GM13976 (cell line): ENCODE measurements around the gene SNX15.
"Not testable (repeated sequence)": the region's sequence is repeated elsewhere in the genome, so short reads cannot be mapped to it uniquely, and the experiment has no call there.

ENCODE experiments used
- DNase-seq: peaks from one replicate; pipeline ENCODE4 v3.0.0; 2012; ENCODE audit warnings: low spot score
- in situ Hi-C: fragments of 300-500 bp; cut with MboI; formaldehyde crosslinking; loops from one replicate; pipeline ENCODE4 v1.12.0; 2022; ENCODE audit warnings: low sequenced_read_pairs, mixed read lengths, inconsistent platforms; ENCODE audit not compliant: unreplicated experiment
- TF ChIP-seq, protein P1 (sequence below): IDR thresholded peaks from 2 replicates; pipeline ENCODE4 v1.5.1; 2012; ENCODE audit warnings: borderline replicate concordance, mild to moderate bottlenecking; ENCODE audit not compliant: insufficient read depth; ENCODE audit errors: extremely low read depth, missing control alignments, control extremely low read depth

Gene SNX15

DNA sequence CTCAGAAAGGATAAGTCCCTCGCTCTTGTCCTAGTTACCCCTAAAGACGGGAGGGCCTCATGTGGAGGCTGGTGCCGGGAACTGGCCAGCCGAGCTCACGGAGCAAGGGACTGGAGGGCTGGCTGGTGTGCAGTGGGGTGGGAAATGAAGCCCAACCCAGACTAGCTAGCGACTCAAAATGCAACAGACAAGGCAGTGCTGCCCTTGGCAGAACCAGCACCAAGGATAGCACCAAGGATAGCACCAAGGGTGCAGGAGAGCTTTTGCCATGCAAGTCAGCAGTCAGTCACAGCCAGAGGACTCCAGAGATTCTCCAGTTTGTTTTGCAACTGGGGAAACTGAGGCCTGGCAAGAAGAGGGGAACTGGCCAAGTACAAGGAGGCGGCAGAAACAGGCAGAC, 24.0 kb upstream of the SNX15 start:
- DNase-seq, result no peak
- TF ChIP-seq, protein P1, sequence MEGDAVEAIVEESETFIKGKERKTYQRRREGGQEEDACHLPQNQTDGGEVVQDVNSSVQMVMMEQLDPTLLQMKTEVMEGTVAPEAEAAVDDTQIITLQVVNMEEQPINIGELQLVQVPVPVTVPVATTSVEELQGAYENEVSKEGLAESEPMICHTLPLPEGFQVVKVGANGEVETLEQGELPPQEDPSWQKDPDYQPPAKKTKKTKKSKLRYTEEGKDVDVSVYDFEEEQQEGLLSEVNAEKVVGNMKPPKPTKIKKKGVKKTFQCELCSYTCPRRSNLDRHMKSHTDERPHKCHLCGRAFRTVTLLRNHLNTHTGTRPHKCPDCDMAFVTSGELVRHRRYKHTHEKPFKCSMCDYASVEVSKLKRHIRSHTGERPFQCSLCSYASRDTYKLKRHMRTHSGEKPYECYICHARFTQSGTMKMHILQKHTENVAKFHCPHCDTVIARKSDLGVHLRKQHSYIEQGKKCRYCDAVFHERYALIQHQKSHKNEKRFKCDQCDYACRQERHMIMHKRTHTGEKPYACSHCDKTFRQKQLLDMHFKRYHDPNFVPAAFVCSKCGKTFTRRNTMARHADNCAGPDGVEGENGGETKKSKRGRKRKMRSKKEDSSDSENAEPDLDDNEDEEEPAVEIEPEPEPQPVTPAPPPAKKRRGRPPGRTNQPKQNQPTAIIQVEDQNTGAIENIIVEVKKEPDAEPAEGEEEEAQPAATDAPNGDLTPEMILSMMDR, result no peak
- in situ Hi-C loops, result no loop called here

DNA sequence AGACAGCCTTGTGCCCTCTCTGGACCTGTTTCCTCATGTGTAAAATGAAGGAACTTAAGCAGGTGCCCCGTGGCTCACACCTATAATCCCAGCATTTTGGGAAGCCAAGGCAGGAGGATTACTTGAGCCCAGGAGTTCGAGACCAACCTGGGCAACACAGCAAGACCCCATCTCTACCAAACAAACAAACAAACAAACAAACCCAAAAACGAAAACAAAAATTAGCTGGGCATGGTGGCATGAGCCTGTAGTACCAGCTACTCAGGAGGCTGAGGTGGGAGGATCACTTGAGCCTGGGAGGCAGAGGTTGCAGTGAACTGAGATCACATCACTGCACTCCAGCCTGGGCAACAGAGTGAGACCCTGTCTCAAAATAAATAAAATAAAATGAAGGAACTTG, 23.3 kb upstream of the SNX15 start:
- DNase-seq, in situ Hi-C loops: not testable (repeated sequence)

DNA sequence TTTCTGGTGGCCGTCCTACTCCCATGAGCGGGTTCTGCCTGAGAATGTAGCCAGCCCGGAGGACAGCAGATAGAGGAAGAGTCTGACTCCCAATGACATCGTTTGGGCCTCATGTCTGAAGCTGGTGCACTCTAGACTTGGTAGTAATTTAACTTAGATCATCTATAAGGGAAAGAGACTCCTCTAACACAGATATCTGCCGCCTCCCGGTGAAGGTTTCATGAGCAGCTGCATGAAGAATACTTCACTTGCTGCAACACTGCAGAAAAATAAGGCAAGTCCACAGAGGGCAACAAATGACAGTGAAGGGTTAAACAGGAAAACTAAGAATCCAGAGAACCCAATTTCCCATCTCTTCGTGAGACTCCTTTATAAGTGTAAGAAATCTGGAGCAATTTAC, 19.2 kb upstream of the SNX15 start:
- in situ Hi-C loops, result no loop called here
- TF ChIP-seq, protein P1, result no peak
- no peak for DNase-seq

DNA sequence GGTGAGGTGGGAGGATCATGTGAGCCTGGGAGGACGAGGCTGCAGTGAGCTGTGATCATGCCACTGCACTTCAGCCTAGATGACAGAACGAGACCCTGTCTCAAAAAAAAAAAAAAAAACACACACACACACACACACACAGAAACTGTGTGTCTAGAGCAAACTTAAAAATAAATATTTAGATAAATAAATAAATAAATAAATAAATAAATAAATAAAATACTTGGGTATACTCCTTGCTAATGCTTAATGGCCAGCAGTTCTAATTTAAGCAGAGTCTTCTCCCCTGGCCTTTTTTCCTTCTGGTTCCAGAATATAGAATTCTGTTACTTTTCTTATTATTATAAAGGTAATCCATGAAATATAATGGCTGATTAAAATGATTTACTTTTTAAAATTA, 18.4 kb upstream of the SNX15 start:
- TF ChIP-seq, protein P1, result no peak
- in situ Hi-C loops, result no loop called here
- DNase-seq, result no peak

DNA sequence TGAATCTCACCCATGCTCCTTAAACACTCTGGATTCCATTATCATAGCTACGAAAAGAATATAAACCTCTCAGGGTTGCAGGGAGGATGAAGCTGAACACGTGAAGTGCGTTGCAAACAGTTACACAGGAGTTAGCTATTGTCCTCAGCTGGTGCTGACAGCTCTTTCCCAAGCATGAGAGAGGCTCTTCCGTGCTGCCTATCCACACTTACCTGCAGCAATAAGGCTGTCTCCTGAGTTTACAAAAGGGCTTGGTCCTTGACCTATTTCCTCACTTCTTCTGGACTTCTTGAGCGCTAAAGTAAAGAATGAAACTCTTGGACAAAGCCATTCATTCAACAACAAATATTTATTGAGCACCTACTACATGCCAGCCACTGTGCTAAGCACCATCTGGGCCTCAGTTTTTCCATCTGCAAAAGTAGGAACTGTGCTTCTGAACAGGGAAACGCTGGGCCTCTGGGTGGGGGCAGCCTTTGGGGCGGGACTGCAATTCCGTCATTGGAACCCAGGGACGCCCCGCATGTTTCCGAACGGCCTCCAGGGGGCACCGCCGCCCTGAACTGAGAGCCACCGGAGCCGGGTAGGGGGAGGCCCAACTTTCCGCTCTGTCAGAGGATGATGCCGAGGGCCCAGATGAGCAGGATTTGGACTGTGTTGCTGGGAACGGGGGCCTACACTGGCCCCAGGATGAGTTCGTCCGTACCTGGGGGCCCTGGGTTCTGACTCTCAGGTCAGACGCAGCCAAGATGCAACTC, 13.9 kb upstream of the SNX15 start:
- TF ChIP-seq, protein P1, result peak; percentile 88
- DNase-seq, result peak; percentile 95
- in situ Hi-C loops, result no loop called here

DNA sequence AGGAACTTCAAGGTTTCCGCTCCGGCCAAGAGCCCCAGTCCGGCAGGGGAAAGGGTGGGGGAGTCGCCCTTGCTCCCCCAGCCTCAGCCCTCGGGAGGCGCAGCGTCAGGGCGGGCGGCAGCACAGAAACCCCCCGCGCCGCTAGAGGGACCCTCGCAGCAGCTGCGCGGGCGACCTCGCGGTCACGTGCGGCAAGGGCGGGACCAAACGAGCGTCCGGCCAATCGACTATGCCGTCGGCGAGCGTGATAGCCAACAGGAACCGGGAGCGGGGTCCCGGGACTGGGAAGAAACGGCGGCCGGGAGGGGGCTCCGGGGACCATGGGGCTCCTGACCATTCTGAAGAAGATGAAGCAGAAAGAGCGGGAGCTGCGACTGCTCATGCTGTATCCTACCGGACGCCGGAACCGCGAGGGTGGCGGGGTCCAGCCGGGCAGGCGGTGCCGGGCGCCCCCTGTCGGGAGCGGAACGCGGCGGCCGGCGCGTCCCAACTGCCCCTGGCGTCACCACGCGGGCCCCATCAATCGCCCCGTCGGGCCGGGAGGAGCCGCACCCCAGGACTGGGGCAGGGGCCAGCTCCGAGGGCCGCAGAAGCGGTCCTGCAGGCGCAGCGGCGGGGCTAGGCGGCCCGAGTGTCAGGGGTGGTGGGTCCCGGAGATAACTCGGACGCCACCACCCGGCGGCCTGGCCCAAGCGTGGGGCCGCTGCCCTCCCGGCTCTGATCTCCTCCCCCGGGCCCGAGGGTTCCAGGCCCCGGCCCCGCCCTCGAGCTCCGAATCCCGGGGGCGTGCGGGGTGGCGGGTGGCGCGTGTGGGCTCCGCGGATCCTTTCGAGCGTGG, 13.1 kb upstream of the SNX15 start, which contains the start of gene ARL2:
TSS of gene ARL2 (plus strand) at position 273 of the 838 bp plus-strand sequence. CDS start at position 321, 48 bp downstream.
- in situ Hi-C loops, result no loop called here
- peak; percentile 95 for DNase-seq
- TF ChIP-seq, protein P1, result peak; percentile 93

DNA sequence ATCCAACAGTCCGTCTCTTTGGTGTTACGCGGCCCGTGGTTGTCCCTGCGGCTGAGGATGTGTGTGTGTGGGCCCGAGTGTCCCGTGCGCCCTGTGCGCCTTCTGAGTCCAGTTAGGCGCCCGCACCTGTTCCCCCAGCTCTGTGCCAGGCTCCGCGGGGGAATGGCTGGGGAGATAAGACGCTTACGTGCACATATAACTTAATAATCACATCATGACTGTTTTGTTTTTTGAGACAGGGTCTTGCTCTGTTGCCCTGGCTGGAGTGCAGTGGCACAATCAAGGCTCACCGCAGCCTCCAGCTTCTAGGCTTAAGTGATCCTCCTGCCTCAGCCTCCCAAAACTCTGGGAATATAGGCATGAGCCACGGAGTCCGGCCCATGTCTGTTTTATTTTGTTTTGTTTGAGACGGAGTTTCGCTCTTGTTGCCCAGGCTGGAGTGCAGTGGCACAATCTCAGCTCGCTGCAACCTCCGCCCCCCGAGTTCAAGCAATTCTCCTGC, 12.5 kb upstream of the SNX15 start:
- TF ChIP-seq, protein P1, result no peak
- in situ Hi-C loops, result no loop called here
- no peak for DNase-seq
